ENCODE measurements around the gene BGN.

The BGN gene

DNA sequence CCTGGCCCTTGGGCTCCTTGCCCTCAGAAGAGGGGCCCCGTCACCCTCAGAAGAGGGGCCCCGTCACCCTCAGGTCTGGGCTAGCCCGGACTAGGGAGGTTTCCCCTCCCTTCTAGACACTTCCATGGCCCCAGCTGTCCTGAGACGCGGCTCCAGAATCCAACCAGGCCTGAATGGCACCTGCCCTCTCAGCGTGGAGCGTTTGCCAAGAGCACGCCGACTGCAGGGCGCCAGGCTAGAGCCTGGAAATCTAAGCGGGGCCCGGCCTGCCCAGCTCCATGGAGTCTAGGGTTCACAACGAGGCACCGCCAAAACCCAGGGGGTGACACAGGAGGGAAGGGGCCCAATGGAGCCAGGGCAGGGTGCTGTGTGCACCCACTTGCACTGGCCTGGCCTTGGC, 14.8 kb downstream of the BGN start:
- DNase-seq, result no peak

DNA sequence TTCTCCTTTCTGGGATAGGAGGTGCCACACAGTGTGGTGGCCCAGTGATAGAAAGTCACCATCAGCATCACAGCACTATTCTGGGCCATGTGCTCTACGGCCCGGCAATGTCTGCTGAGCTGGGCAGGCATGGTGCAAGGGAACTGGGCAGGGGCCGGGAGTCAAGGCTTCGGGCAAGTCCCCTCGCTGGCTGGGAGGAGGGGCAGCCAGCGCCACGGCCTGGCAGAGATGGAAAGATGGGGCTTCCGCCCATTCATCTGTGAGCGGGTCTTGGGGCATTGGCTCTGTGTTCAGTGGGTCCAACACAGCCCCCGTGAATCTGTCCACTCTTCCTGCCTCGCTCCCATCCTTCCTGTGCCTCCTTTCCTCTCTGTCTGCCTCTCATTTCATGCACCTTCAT, 15.6 kb downstream of the BGN start:
- no peak for DNase-seq

DNA sequence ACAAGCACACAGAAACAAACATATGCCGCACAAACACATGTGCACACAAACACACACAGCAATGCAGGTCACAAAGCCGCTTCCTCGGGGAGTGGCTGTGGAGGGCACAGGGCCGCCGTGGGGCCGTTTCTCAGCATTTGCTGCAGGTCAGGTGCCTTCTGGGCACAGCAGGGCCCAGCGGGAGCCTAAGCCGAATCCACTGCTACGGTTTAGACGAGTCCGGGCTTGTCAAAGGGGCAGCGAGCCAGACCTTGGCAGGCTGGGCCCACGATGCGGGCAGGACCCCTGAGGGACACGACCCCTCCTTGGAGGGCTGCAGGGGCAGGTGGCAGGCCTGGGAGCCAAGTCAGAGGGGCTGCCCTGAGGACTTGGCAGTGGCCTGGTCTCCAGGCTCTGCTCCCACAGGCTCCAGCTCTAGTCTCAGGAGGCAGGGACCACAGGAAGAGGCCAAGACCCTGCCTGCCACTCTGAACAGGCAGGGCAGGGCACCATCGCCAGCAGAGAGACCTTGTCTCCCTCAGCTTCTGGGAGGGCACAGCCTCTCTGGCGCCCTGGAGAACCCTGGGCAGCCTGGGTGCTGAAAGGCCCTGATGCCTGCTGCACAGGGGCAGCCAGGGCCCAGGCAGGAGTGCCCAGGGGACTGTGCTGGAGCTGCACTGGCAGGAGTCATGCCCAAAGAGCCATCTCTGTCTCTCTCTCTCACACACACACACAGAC, 17.2 kb downstream of the BGN start:
- no peak for DNase-seq

DNA sequence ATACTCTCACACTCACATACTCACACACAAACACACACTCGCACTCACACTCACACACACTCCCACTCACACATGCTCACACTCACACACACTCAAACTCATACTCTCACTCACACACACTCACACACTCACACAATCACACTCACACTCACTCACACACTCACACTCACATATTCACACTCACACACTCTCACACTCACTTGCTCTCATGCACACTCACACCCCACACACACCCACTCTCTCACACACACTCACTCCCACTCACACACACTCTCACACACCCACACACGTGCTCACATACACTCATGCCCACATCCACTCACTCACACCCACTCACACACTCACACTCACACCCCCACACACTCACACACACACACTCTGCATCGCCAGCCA, 17.7 kb downstream of the BGN start:
- no peak for DNase-seq

DNA sequence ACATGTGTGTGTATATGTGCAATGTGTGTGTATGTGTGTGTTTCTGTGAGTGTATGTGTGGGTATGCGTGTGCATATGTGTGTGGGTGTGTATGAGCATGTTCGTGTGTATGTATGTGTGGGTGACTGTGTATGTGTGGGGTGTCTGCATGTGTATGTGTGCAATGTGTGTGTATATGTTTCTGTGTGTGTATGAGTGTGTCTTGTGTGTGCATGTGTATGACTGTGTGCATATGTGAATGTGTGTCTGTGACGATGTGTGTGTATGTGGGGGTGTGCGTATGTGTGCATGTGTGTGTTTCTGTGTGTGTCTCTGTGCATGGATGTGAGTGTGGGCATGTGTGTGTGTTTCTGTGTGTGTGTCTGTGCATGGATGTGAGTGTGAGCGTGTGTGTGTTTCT, 18.5 kb downstream of the BGN start:
- DNase-seq, result no peak

DNA sequence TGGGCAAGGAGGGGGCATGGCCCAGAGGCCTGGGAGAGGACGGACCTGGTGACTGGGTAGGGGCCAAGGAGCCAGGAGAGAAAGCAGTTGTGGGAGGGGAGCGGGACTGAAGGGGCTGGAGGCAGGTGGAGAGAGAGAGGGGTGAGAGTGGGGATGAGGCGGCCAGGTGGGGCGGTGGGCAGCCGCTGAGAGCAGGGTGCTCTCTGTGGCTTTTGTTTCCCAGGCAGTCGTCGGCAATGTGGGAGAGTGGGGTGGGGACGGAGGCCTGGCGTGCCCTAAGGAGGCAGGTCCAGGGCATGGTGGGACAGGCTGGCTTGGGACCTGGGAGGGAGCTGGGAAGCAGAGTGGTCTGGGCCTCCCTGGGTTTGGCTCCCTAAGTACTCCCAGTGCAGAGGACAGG, 19.5 kb downstream of the BGN start:
- DNase-seq, result no peak

DNA sequence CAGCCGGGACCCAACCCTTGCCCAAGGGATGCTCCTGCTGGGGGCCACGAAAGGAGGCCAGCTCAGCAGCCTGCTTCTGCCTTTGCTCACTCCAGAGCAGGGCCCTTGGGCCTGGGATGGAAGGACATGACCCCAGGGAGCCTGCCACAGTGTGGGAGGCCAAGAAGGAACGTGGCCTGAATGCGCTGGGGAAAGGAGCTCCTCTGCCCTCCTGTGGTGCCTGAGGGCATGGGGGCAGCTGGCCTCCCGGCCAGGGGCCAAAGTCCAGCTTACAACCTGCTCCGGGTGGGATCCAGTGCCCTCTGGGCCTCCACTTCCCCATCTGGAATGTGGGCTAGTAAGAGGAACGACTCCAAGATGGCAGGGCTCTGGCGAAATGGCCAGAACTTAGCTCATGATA, 20.7 kb downstream of the BGN start:
- DNase-seq, result no peak

DNA sequence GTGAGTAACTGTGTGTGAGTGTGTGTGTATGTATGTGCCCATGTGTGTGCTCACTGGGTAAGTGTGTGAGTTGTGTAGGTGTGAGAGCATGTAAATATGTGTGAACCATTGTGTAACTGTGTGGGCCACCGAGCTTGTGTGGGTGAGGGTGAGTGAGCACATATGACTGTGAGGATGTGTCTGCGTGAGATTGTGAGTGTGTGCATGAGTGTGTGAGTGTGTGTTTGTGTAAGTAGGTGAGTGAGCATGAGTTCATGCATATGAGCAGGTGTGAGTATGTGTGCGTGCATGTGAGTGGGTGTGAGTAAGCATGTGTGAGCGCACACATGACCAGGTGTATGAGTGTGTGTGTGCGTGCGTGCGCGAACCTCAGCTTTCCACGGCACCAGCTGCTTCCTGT, 21.3 kb downstream of the BGN start:
- no peak for DNase-seq

DNA sequence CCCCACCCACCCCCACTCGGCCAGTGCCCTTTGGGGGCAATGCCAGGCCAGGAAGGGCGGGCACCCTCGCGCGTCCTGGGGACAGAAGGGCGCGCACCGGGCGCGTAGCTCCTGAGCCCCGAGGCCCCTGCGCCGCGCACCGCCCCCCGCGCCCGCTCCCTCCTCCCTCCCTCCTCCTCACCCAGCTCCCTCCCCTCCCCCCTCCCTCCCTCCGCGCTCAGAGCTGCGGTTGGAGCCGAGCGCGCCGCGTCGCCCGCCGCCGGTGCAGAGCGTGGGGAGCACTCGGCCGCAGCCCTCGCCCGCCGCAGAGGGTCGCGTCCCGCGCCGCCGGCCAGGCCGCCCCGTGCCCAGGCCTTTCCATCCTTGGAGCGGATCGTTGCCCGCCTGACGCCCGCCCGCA, 22.6 kb downstream of the BGN start, which contains the start of gene ATP2B3:
Gene ATP2B3 (plus strand): TSS at position 220 of the 400 bp plus-strand sequence. CDS start 18,606 bp downstream, outside the sequence.
- DNase-seq, result no peak

DNA sequence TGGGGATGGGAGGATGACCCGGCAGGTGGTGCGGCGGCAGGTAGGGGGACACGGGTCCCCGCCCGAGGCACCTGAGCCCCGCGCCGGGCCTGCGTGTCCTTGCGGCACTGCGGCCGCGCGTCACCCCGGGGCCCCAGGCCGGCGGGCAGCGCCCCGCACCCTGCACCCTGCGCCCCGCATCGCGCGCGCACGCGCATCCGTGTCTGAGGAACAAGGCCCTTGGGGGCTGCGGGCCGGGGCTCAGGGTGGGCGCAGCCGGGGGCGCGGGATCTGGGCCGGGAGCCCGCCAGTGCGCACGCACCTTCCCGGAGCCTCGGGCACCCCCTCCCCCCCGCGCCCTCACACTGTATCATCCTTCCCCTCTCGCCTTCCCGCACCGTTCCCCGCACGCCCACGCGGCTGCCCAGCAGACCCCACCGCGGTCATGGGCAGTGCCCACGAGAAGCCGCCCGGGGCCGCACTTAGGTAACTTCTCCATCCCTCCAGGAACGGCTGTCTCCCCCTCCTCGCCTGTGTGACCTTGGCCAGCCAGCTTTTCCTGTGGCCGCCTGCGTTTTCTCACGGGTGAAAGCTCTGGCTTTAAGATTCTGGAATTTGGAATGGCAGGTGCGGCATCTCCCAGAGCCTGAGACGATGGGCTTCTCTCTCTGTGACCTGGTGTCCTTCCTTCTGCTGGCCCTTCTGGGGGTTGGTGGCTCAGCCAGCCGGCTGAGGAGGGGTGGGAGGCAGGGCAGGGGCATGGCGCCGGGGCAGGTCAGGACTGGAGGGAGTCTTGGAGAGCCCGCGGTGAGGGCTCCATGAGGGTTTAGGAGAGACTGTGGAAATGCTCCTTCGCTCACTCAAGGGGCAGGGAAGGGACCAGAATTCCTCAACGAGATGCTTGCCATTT, 23.4 kb downstream of the BGN start:
- DNase-seq, result no peak

DNA sequence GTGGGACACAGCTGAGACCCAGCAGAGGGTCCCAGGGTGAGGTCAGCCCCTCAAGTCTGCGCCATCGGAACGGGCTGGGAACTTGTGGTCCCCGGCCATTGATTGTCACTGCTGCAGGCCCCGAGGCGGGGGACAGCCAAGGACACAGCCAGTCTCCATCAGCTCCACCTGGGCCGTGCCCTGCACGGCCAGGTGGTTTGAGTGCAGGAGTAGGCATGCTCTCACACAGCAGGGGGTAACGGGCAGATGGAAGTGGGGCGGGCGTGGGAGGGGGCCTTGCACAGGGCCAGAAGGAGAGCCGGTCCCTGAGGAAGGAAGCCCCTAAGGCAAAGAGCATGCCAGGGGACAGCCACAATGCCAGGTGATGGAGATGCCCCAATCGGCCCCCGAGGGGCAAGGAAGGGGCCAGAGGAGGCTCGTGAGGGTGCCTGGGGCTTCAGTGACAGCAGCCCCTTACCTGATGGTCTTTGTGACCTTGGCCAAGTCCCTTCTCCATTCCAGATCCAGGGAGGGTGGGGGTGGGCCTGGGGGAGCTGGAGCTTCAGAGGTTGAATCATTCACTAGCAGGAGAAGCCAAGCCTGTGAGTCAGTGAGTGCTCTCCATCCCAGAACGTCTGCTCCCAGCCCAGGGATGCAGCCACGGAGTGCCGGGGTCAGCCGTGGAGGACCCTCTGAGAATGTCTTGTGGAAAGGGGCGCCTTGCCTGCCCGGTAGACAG, 24.9 kb downstream of the BGN start:
- no peak for DNase-seq

DNA sequence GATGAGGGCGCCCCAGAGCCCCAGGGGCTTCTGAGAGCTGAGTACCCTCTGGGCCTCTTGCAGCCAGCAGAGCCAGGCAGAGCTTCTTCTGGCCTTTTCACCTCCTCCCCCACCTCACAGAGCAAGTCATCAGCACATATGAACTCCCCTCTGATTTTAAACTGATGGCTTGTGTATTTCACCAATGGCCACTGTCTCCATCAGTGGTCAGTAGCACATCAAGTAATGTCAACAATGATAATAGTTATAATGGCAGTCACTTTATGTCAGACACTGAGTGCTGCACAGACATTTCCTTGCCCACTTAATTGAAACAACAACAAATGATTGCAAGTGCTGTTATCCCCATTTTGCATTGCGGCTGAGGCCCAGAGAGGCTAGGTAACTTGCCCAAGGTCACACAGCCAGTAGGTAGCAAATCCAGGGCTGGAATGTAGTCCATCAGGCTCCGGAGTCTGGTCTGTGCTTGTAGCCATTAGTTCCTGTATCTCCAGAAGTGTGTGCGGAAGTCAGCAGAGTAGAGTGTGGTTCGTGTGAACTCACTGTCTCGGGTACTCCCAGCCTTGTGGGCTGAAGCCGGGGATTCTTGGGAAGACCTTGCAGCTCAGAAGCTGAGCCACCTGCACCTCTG, 25.6 kb downstream of the BGN start:
- DNase-seq, result no peak

DNA sequence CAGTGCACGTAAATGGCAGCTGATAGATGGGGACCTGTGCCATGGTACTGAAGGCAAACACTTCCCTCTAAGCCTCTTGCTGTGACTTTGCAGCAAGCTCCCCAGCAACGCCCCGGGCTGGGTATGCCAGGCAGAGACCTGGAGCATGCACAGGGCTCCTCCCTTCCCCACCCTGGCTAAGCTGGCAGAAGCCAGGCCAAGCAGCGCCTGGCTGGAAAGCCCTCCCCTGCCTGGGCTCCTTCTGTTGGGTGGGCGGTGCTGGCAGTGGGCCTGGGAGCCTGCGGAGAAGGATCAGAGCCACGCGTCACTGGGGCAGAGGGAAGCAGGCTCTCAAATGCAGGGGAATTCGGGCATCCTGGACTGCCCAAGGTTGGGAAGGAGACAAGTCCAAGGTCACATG, 26.3 kb downstream of the BGN start:
- no peak for DNase-seq

DNA sequence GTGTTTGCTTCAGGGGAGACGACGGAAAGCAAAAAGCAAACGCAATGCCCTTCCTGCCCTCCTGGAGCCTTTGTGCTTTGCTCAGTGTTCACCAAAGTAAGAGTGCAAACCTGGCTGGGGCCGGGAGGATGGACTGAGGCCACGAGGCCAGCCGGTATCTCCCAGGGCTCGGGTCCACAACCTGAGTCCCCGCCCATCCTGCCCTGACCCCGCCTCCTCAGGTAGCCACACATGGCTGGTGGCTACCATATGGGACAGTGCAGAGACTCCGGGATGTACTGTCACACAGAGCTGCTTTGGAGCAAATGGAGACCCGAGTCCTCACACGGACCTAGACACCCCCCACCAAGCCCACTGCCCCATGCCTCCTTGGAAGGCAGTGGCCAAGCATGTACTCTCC, 27.5 kb downstream of the BGN start:
- no peak for DNase-seq

DNA sequence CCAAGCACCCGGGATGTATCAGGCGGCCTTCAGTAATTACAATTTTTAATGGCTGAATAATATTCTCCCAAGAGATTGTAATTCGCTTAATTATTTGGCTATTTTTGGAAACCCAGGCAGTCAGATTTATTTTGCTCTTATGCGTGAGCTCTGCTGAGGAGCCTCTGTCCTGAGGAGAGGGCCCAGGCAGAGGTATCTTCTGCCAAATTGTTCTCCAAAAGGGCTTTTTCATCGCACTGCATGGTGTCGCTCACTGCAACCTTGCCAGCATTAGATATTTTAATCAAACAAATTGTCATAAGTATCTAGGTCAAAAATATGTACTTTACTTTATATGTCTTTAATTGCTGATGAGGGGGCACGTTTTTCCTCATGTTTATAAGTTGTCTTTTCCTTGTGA, 28.5 kb downstream of the BGN start:
- no peak for DNase-seq

DNA sequence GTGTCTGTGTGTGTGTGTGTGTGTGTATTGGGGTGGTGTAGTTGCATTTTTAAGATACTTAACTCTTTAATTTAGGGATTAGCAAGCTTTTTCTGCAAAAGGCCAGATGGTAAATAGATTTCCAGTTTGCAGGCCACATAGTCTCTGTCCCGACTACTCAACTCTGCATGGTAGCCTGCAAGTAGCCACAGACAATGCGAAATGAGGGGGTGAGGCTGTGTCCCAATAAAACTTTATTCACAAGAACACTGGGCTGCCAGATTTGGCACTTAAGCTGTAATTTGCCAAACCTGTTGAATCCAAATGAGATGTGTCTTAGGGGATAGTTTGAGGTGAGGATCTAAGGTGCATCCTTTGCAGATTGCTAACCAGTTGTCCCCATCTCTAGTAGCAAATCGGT, 29.5 kb downstream of the BGN start:
- no peak for DNase-seq

DNA sequence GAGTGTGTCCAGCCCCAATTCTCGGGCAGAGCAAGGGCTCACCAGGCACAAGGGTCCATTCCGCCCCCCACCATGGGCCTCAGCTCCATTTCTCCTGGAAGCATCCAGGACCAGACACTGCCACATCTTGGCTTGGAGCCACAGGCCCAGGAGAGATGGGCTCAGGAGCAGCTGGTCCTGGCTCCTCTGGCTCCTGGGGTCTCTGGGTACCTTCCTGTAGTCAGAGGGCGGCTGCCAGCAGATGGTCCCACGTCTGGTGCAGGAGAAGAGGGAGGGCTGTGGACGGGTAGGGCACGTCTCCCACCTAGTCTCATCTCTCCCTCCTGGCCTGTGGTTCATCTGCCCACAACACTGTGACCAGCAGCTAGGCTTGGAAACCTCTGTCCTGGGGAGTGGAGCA, 30.7 kb downstream of the BGN start:
- no peak for DNase-seq

DNA sequence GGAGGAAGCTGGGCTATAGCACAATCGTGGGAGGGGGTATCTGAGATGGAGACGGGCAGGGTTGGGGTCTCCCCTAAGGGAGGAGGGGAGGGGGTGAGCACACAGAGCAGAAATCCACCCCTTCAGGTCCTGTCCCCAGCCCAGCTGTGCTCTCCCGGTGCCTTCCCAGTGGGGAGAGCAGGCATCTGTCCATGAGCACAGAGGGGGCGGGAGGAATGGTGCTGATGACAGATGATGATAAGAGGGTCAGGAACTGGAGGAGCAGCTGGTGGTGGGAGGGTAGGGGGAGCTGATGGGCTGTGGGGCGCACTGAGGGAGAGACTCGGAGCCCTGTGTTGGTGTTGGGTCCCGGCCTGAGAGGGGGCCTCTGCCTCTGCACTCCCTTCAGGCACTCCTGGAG, 31.3 kb downstream of the BGN start:
- DNase-seq, result no peak

DNA sequence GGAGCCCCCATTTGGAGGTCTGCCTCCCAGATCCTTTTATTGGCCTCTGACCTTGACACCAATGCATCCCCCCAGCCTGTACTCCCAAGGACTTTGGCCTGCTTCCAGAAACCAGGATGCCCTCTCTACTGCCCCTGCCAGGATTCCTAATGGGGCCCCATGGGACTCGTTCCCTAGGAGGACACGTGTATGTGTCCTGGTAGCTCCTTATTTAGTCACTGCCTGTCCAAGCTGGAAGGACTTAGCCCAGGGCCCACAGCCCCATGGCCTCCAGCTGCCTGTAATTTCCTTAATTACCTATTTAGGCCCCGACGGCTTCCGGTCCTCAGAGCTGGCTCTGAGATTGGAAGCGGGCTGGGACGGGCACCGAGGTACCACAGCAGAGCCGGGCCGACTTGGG, 32.0 kb downstream of the BGN start:
- no peak for DNase-seq

DNA sequence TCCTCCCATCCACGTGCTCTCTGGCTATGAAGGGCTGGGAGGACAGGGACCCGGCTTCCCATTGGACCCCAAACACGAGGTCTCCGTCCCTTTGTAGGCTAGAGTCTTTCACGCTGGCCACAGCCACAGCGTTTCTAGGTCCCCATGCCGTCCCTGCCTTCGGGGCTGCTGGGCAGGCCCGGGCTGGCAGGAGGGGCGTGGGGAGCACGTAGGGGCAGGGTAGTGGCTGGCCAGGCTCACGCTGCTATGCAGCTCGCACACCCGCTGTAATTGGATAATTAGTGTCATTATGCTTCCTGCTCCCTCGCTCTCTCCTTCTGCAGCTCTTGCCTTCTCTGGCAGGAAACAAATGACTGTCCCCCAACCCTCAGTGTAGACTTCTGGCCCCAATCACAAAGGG, 32.4 kb downstream of the BGN start:
- no peak for DNase-seq

DNA sequence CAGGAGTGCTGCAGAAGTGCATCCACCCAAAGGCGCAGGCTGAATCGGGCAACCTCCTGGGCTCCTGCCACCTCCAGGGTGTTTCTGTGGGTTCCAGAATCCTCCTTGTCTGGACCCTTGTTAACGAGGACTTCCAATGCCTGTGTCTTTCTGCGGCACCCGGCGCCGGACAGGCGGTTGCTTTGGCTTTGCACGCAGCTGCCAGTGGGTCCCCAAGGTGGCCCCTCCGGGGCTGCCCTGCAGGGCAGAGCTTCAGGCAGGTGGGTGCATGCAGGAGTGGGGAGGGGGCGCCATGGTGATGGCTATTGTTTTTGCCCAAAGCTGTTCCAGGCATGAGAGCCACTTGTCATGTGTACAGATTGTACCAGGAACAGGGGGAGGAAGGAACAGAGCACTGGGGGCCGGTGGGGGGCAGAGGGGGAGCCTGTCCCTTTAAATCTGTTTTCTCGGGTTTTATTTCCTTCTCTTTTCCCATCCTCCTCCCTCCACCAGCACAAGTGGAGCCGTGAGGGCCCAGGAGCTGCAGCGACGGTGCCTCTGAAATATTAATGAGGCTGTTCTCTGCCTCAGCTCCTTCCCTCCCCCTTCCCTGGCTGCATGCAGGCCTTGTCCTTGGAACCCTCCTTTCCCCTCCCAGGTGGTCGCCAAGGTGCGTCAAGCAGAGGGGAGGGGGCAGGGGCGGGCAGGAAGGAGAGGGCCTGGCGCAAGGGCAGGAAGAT, 35.8 kb downstream of the BGN start:
- DNase-seq, result no peak

DNA sequence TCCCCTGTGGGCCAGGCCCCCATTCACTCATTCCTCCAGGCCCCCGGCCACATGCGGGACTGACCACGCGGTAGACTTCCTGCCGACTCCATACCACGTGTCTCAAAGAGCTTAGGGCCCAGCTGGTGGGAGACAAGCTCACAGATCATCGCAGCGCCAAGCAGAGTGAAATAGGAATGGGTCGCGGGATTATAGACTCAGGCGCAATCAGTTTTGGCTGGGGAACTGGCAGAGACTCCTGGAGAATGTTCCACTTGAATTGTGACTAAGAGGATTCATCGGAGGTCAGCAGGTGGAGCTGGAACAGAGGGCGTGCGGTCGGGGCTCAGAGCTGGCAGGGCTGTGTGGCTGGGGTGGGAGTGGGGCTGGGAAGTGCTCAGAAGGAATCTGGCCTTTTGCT, 38.3 kb downstream of the BGN start:
- DNase-seq, result no peak

DNA sequence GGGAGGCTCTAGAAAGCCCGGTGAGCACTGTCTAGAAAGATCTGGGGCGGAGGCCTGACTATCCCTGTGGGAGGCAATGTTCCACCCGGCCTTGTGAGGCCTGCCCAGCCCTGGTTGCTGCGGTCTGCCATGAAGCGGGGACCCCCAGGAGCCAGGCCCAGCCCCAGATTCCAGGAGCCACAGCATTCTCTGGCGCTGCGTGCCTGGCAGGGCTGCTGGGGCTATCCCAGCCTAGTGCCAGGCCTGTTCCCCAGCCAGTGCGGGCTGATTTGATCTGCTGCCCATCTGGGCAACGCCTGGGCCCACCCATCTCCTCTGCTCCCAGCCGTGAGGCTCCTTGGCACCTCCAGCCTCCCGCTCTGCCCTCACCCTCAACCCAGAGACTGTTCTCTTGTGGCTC, 42.3 kb downstream of the BGN start:
- DNase-seq, result no peak

Measured in activated CD4-positive, alpha-beta T cell treated with anti-CD3 and anti-CD28 coated beads, Interleukin-2, amount 50 U/mL, for 16 hours (primary cell).